ENCODE measurements around the gene CCL22. TPM values are rescaled to one million over a fixed set of nuclear protein-coding genes. Genes with fewer than 3 reads are reported as not detected.
"Not testable (repeated sequence)": the region's sequence is repeated elsewhere in the genome, so short reads cannot be mapped to it uniquely, and the experiment has no call there.

The CCL22 gene
- total RNA-seq, 1 donor from 2014 or later: not detected

DNA sequence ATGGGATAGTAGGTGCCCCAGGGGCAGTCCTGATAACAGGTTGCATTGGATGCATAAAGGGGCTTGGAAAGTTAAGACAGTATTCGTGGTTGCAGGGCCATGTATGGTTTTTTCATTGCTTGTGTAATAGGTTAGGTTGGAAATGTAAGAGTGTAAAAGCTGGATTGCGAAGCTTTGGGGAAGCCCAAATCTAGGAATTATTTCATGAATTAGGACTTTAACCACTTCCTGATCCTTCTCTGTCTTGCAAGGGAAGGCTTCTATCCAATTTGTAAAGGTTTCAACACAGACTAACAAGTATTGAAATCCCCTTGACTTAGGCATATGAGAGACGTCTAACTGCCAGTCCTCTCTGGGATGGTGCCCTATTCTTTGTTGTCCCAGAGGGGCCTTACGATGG, 38.2 kb downstream of the CCL22 start:
- DNase-seq: no peak

DNA sequence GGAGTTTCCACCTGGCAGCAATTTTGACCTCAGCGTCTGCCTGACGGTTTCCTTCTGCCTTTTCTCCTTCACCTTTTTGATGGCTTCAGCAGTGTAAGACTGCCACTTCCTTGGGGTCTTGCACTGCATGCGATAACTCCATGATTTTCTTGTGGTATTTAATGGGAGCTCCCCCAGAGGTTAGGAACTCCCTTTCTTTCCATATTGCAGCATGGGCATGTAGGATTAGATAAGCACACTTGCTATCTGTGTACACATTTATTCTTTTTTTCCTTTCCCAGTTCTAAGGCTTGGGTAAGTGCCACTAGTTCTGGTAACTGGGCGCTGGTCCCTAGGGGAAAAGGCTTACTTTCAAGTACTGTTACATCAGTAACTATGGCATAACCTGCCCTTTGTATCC, 38.9 kb downstream of the CCL22 start:
- DNase-seq: not testable (repeated sequence)

DNA sequence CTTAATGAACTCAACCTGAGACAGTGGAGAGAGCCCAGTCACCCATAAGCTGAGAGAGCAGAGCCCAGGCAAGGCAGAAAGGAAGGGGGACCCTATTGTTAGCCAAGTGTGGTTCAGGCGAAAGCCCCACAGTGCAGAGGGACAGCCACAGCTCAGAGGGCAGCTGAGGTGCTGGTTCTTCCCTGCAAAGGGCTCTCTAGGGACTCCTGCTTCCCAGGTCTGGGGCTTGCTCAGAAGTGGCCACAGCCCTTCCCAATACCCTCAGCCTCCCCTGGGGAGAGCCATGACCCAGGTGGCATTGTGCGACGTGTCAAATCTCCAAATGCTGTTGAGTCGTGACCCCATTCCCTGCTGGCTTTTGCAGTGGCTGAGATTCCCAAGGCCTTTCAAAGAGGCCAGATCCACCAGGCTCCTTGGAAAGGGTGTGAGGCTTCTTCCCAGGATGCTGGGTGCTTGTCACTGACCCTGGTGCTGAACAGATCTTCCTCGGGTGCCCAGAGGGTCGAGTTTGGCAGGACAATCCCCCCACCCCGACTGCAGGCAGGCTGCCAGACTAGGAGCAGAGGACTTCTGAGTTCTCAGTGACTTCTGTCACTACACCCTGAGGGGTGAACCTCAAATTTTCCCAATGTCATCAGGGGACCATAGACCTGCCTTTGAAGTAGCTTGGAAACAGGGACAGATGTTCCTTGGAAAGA, 43.5 kb downstream of the CCL22 start:
- DNase-seq: no peak

DNA sequence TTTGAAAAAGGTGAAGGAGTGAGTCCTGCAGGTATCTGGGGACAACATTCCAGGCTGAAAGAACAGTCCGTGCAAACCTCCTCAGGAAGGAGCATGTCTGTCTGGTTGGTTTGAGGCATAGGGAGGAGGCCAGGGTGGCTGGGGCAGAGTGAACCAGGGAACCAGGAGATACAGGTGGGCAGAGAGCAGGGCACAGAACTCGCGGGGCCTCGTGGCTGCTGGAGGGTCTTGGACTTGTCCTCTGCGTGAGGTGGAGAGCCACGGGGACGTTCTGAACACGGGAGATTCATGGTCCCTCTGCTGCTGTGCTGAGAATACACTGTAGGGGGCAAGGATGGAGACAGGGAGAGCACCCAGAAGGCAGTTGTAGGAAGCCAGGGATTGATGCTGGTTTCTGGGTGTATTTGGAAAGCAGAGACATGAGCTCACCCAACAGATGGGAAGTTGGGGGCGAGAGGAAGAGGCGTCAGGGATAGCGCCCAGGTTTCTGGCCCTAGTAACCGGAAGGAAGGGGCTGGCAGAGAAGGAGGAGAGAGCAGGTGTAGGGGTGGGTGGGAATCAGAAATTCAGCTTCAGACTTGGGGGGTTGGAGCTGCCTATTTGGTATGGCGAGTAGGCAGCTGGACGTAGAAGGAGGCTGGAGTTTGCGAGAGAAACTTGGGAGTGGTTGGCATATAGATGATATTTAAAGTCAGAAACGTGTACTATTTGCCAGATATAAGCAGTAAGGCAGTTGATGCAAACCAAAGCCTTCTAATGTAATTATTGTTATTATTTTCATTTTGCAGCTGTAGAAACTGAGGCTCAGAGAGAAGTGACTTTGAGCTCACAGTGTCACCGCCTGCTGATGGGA, 45.6 kb downstream of the CCL22 start, which contains the start of gene CCL17:
TSS of gene CCL17 (plus strand) at position 803 of the 853 bp plus-strand sequence. CDS start 9,166 bp downstream, outside the sequence.
- no peak for DNase-seq

DNA sequence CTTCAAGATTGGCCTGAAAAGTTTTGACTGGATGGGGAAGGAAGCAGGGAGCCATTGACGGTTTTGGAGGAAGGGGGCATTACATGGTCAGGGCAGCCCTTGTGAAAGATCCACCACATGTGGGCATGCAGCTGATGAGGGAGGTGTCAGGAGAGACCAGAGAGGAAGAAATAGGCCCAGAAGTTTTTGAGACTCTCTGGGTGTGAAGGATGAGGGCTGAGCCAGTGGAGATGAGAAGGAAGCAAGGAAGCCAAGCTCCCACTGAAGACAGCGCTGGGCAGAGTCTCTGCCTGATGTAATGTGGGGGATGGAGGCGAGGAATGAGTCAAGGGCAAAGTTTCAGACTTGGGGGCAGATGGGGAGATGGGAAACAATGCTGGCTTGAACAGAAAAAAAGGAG, 46.5 kb downstream of the CCL22 start:
- no peak for DNase-seq

DNA sequence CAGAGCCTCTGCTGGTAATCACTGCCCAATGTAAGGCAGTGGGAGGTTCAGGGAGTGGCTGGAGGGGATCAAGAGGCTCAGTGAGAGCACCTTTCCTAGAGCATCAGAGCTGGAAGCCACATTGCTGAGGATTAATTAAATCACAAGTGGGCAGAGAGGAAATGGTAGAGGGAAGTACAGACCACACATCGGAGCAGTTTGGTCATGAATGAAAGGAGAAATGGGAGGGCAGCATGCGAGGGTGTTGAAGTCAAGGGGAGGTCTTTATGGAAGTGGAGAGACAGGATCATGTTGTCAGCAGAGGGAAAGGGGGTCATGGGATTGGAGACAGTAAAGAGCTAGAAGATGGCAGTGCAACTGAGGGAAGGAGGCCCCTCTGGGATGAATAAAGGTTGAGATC, 48.3 kb downstream of the CCL22 start:
- no peak for DNase-seq

DNA sequence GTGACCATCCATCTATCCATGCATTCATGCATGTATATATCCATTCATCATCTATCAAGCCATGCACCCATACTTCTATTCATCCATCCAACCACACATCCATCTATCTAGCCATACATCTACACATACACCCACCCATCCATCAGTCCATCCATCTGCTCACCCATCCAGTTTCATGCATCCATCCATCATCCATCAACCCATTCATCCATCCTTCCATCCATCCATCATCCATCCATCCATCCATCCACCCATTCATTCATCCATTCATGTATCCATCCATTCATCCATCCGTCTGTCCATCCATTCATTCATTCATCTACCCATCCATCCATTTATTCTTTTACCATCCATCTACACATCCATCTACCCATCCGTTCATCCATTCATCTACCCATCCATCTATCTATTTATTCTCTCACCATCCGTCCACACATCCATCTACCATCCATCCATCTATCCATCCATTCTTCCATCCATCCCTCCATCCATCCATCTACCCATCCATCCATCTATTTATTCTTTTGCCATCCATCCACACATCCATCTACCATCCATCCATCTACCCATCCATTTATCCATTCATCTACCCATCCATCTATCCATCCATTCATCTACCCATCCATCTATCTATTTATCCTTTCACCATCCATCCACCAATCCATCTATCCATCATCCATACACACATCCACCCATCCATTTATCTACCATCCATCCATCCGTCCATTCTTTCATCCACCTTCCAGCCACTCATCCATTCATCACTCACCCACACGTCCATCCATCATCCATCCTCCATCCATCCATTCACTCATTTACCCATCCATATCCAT, 49.2 kb downstream of the CCL22 start:
- no peak for DNase-seq

DNA sequence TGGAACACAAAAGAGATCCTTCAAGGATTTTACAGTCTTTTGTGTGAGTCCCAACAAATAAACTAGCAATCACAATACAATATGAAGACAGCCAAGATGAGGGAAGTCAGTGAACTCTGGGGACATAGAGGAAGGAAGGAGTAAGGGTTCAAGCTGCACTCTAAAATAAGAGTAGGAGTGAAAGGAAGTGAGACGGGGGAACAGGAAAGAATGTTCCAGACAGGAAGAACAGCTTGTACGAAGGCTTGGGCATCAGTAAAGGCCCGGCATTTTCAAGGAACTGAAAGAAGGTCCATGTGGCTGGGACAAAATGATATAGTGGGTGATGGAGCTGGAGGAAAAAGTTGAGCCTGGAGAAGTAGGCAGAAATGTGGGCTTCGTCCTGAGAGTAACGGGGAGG, 50.5 kb downstream of the CCL22 start:
- peak; percentile 51 for DNase-seq

DNA sequence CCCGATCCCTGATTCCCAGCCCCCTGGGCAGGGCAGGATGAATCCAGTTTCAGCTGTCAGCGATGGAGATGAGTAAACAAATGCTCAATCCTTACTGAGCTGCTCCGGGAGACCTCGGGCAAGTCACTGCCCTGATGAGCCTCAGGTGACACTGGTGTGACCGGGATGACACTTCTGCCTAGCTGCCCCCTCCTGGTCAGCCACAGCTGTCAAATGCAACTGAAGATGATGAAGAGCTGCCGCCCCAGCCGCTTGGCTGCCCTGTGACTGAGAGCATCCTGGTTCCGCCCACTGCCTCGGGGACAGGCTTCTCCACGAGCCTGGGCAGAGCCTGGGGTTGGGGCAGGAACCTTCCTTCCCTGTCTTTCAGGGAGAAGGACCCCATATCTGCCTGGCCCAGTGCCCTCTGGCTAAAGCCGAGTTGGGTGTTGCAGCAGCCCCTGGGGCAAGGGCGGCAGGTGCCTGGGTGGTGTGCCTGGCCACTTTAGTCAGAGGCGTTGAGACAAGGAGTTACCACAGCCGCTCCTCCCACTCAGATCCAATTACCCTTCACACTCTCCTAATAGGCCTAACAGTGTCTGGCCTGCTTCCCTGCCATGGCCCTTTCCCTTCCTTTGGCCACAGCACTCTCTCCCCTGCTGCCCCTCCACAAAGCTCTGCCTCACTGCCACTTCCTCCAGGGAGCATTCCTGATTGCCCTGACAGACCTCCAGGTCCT, 51.4 kb downstream of the CCL22 start:
- no peak for DNase-seq

DNA sequence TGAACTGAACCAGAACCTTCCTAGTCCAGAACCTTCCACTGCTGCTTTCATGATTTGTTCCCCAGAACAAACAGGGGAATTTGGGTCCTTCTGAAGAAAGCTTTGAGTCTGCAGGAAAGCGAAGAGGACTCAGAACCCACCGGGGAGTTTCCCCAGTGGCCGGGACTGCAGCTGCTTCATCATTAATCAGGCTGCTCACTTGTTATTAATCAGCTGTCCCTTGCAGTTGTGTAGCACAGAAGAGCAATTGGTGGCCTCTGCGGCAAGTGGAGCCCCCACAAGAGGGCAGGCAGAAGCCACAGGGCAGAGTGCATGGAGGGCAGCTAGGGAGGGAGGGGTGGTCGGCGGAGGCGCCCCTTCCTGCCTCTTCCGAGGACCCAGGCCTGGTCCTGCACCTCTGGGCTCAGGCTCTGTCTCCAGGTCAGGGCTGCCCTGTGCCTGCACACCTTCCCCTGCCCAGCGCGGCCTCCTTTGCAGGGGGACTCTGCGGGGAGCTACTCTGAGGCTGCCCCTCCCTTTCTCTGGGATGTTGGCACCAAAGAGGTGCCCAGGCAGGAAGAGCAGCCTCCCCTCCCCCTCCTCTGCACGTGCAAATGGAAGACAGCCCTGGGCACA, 52.9 kb downstream of the CCL22 start:
- no peak for DNase-seq

DNA sequence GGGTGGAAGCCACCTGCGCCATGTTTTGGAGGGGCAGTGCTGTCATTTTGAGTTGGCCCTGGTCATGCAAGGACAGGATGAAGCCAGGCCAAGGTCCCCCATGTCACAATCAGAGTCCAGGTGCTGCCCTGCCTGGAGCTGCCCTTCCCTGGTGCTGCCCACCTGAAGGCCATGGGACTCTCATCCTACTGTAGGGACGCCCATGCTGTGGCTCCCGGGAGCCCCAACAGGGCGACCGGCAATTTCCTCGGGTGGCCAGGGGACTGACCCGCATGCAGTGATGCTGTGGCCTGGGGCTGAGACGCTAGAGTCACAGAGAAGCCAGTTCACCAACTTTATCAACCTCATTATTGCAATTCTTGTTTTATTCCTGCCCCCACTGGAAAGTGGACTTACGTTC, 54.0 kb downstream of the CCL22 start:
- no peak for DNase-seq

DNA sequence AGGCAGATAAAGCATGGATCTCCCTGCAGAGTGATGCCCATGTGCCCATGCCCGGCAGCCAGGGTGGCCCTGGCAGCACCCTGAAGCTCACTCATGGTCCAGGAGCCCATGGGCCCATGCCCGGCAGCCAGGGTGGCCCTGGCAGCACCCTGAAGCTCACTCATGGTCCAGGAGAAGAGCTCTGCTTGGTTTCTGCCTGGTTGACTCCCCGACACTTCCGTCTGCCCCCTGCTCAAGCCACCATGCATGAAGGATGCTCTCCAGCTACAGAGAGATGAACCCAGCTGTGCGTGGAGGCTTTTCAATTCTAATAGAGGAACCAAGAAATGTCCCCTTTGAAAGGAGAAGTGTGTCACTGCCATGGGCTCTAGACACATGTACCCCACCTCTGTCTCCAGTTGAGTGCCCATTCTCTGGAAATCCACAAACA, 54.7 kb downstream of the CCL22 start:
- no peak for DNase-seq

DNA sequence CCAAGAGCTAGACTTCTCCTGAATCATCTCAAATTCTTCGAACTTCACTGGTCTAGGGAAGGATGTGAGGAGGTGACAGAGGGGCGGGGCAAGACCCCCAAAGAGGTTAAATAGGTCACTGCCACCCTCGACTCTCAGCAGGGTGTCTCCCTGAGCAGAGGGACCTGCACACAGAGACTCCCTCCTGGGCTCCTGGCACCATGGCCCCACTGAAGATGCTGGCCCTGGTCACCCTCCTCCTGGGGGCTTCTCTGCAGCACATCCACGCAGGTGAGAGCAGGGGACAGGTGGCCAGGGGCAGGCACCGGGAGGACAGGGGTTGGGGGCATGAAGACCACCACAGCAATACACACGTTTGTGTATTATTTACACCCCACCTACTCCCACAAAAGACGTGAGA, 55.1 kb downstream of the CCL22 start:
- no peak for DNase-seq

Other genes with a start within 250 kb of the CCL22 start
- 87.3 and 89.0 TPM in 2 replicates for gene PSME3IP1, start 172.7 kb upstream of the CCL22 start, total RNA-seq
- gene RSPRY1, start 172.5 kb upstream of the CCL22 start, total RNA-seq: 50.4 and 58.6 TPM in 2 replicates
- 85.3 and 106 TPM in 2 replicates for gene ARL2BP, start 113.5 kb upstream of the CCL22 start, total RNA-seq
- 13.8 and 16.9 TPM in 2 replicates for gene PLLP, start 74.1 kb upstream of the CCL22 start, total RNA-seq
- gene CX3CL1, start 13.7 kb downstream of the CCL22 start, total RNA-seq: 3.3 and 31.7 TPM in 2 replicates
- not detected in 2 replicates for gene CCL17, start 46.0 kb downstream of the CCL22 start, total RNA-seq
- gene CIAPIN1, start 88.6 kb downstream of the CCL22 start, total RNA-seq: 70.5 and 92.1 TPM in 2 replicates
- 55.1 and 58.7 TPM in 2 replicates for gene COQ9, start 88.7 kb downstream of the CCL22 start, total RNA-seq
- 106 and 118 TPM in 2 replicates for gene POLR2C, start 103.9 kb downstream of the CCL22 start, total RNA-seq
- 21.4 and 21.6 TPM in 2 replicates for gene DOK4, start 127.7 kb downstream of the CCL22 start, total RNA-seq
- 12.6 and 25.5 TPM in 2 replicates for gene CCDC102A, start 177.8 kb downstream of the CCL22 start, total RNA-seq
- gene ADGRG5, start 183.9 kb downstream of the CCL22 start, total RNA-seq: not detected in 2 replicates

Measured in dermis blood vessel endothelial cell (primary cell).